Parathyroid adenoma (tissue), 2 donors: ENCODE data around the gene SIX2.
A peak's percentile ranks its signal among the peaks of the same experiment; 100 is the strongest.

Experiments used
- H2AFZ ChIP-seq: fragments of 300-600 bp; sonication (generic); one replicate; pipeline ENCODE4 v1.7.0; 2017; ENCODE audit warnings: antibody characterized with exemption, mild to moderate bottlenecking
- H3K27ac ChIP-seq: fragments of 300-600 bp; sonication (generic); one replicate; pipeline ENCODE4 v1.7.0; 2017
- H3K27me3 ChIP-seq: fragments of 300-600 bp; sonication (generic); one replicate; pipeline ENCODE4 v1.7.0; 2017; ENCODE audit warnings: low read length; ENCODE audit not compliant: control insufficient read depth, insufficient read depth
- H3K36me3 ChIP-seq: fragments of 300-600 bp; sonication (generic); one replicate; pipeline ENCODE4 v1.7.0; 2017; ENCODE audit warnings: low read length; ENCODE audit not compliant: control insufficient read depth, insufficient read depth
- H3K4me1 ChIP-seq: fragments of 300-600 bp; sonication (generic); one replicate; pipeline ENCODE4 v1.7.0; 2017; ENCODE audit warnings: control low read depth
- H3K4me2 ChIP-seq: fragments of 300-600 bp; sonication (generic); one replicate; pipeline ENCODE4 v1.7.0; 2017; ENCODE audit warnings: low read length
- H3K4me3 ChIP-seq: fragments of 300-600 bp; sonication (generic); one replicate; pipeline ENCODE4 v1.7.0; 2017; ENCODE audit warnings: low read depth, low read length
- H3K79me2 ChIP-seq: fragments of 300-600 bp; sonication (generic); one replicate; pipeline ENCODE4 v1.7.0; 2017; ENCODE audit warnings: control low read depth
- H3K9ac ChIP-seq: fragments of 300-600 bp; sonication (generic); one replicate; pipeline ENCODE4 v1.7.0; 2017; ENCODE audit warnings: mild to moderate bottlenecking
- H3K9me3 ChIP-seq: fragments of 300-600 bp; sonication (generic); one replicate; pipeline ENCODE4 v1.7.0; 2017; ENCODE audit warnings: low read length; ENCODE audit not compliant: control insufficient read depth
- TF ChIP-seq, protein P1 (sequence below): fragments of 300-600 bp; sonication (generic); IDR thresholded peaks from one replicate; pipeline ENCODE4 v1.7.0; 2017; ENCODE audit warnings: antibody characterized with exemption, mild to moderate bottlenecking
- donor health status: primary hyperparathyroidism.

The SIX2 gene

DNA sequence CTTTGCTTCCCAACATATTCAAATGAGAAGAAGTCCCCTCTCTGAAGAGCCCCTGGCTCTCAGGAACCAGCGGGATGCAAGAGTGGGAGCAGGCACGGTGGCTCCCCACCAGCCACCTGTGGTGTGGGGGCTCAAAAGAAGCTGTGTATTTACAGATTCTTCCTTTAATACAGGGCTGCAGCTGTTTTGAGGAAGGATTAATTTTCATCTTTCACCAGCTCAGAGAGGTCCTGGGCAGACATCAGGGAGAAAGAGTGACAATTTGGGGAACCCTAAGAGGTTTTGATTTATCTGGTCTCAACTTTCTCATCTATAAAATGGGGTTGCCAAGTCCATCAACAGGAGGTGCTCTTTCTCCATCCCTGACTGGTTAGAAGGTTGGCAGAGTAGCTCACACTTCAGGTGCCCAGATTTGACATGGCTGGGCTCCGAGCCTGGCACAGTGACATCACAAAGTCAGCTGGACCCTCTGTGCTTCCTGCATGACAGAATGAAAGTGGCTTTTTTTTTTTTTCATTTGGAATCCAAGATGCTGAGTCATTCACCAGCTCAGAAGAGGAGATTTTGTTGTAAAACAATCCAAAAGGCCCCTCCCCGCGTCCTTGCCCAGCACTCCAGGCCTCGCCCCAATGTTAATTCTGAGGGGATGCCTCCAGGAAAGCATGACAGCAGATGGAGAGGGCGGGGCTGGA lies 15.5 kb upstream of the SIX2 start:
- TF ChIP-seq, protein P1, sequence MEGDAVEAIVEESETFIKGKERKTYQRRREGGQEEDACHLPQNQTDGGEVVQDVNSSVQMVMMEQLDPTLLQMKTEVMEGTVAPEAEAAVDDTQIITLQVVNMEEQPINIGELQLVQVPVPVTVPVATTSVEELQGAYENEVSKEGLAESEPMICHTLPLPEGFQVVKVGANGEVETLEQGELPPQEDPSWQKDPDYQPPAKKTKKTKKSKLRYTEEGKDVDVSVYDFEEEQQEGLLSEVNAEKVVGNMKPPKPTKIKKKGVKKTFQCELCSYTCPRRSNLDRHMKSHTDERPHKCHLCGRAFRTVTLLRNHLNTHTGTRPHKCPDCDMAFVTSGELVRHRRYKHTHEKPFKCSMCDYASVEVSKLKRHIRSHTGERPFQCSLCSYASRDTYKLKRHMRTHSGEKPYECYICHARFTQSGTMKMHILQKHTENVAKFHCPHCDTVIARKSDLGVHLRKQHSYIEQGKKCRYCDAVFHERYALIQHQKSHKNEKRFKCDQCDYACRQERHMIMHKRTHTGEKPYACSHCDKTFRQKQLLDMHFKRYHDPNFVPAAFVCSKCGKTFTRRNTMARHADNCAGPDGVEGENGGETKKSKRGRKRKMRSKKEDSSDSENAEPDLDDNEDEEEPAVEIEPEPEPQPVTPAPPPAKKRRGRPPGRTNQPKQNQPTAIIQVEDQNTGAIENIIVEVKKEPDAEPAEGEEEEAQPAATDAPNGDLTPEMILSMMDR, result no peak
- H3K4me1 ChIP-seq, result no peaks in the 10 kb centered on the region
- H3K9ac ChIP-seq, result no peak overlapping the region
- no peak overlapping the region for H2AFZ ChIP-seq
- no peaks in the 10 kb centered on the region for H3K27me3 ChIP-seq
- no peaks in the 10 kb centered on the region for H3K79me2 ChIP-seq
- no peak overlapping the region for H3K4me2 ChIP-seq
- H3K4me3 ChIP-seq, result no peak overlapping the region
- no peaks in the 10 kb centered on the region for H3K9me3 ChIP-seq
- no peaks in the 10 kb centered on the region for H3K36me3 ChIP-seq
- H3K27ac ChIP-seq, result no peak overlapping the region

DNA sequence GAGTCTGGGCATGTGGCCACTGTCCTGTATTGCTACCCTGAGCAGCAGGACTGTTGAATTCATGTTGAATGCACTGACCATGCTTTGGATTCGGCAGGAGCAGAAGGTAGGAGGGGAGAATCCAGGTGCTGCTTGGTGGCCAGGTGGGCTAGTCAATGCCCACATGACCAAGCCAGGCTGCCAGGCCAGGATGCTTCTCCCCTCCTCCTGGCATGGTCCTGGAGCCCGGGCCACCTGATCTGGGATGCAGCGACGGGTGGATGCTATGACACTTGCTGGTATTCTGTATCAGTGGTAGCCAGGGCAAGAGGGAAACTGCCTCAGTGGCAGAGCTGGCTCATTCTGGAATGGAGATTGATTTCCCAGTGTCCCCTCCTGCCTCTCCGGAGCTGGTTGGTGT lies 14.8 kb upstream of the SIX2 start:
- TF ChIP-seq, protein P1, result no peak
- Histone ChIP-seq H3K79me2 (no peaks in the 10 kb centered on the region), H3K27ac (no peak overlapping the region), H3K4me1 (no peaks in the 10 kb centered on the region), H3K4me2 (no peak overlapping the region), H3K27me3 (no peaks in the 10 kb centered on the region), H2AFZ (no peak overlapping the region), H3K9ac (no peak overlapping the region), H3K36me3 (no peaks in the 10 kb centered on the region), H3K9me3 (no peaks in the 10 kb centered on the region), H3K4me3 (no peak overlapping the region)

DNA sequence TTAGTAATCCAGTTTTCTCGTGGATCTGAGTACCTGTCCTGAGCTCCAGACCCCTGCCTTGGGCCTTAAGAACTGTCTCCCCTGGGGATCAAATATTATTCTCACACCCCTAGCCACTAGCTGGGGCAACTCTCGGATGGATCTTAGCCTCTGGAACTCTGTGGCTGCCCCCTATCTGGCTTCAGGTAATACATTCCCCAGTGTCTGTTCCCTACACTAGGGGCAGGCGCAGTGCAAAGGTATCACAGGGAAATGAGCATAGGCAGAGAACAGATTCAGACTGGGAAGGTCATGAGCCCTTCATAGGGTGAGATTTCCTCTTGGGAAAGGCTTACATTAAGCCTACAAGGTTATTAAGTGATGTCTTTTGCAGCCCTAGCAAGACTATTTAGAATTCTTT lies 11.2 kb upstream of the SIX2 start:
- Histone ChIP-seq H3K9me3 (no peaks in the 10 kb centered on the region), H3K4me2 (no peak overlapping the region), H3K79me2 (no peaks in the 10 kb centered on the region), H3K27me3 (no peaks in the 10 kb centered on the region), H3K4me3 (no peak overlapping the region), H3K9ac (no peak overlapping the region), H3K4me1 (no peaks in the 10 kb centered on the region), H3K36me3 (no peaks in the 10 kb centered on the region), H3K27ac (no peak overlapping the region), H2AFZ (no peak overlapping the region)
- TF ChIP-seq, protein P1, result no peak

DNA sequence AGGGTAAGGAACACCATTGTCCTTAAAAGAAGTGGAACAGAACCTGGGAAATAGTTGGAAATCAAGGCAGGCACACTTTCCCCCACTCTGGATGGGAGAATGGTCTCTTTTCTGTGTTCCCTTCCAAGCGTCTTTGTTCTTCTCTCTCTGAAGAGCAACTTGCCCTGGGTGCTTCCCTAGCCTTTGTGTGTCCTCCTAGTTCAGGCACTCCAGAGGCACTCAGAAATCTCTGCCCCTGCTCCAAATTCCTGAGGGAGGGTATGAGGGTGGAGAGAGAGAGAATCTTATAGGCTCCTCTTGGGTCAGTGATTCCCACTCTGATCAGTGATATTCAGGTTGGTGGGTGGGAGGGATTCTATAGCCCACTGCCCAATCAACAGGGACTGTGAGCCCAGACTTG lies 8.8 kb upstream of the SIX2 start:
- TF ChIP-seq, protein P1, result no peak
- Histone ChIP-seq H2AFZ (no peak overlapping the region), H3K4me3 (no peak overlapping the region), H3K4me1 (no peaks in the 10 kb centered on the region), H3K9me3 (no peaks in the 10 kb centered on the region), H3K4me2 (no peak overlapping the region), H3K27ac (no peak overlapping the region), H3K79me2 (no peaks in the 10 kb centered on the region), H3K27me3 (no peaks in the 10 kb centered on the region), H3K9ac (no peak overlapping the region), H3K36me3 (no peaks in the 10 kb centered on the region)

DNA sequence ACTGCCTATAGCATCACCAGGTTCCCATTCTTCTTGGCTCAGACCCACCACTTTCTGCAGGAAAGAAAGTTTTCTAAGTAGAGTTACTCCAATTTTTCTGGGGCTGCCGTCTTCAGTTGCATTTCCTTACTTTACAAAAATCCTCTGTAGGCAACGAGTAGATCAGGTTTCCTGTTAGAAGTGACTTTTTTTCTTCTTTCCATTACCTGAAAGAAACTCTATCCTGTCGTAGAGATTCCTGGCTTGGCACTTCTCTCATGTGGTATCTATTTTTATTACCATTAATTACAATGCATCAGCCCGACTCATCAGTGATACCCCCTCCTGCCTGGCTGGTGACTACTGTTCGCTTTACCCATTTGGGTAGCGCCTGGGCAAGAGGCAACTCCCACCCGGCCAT lies 5.6 kb upstream of the SIX2 start:
- H3K9ac ChIP-seq, result no peak overlapping the region
- TF ChIP-seq, protein P1, result no peak
- H3K4me1 ChIP-seq, result no peaks in the 10 kb centered on the region
- no peak overlapping the region for H3K27ac ChIP-seq
- peak overlapping the region; percentile 59 for H3K4me3 ChIP-seq
- no peaks in the 10 kb centered on the region for H3K9me3 ChIP-seq
- peak overlapping the region; percentile 93 for H3K4me2 ChIP-seq
- H3K79me2 ChIP-seq, result no peaks in the 10 kb centered on the region
- H2AFZ ChIP-seq, result peak overlapping the region; percentile 78
- H3K27me3 ChIP-seq, result no peaks in the 10 kb centered on the region
- H3K36me3 ChIP-seq, result no peaks in the 10 kb centered on the region
